Keratinocyte (primary cell): Measurements from ENCODE around the gene TUBGCP6. TPM values are rescaled to one million over a fixed set of nuclear protein-coding genes. Genes with fewer than 3 reads are reported as not detected.

Experiments
- DNase-seq: peaks from one replicate; pipeline ENCODE4 v3.0.0-alpha.2; 2011; ENCODE audit warnings: low read depth, missing footprints, low spot score
- FAIRE-seq: peaks from 2 replicates; lab custom pipeline; 2011; peaks lifted over from hg19 to GRCh38; lab: Jason Lieb, UNC
- H2AFZ ChIP-seq: 2 replicates; pipeline ENCODE4 v1.6.0; 2012; ENCODE audit warnings: low read length, control low read depth, inconsistent platforms; ENCODE audit not compliant: control insufficient read depth
- H3K27ac ChIP-seq: 2 replicates; pipeline ENCODE4 v1.5.1; 2011; ENCODE audit warnings: low read length; ENCODE audit not compliant: control insufficient read depth, insufficient read depth
- H3K27me3 ChIP-seq: 3 replicates; pipeline ENCODE4 v1.6.0; 2011; ENCODE audit warnings: low read length; ENCODE audit not compliant: control insufficient read depth, insufficient read depth; ENCODE audit errors: extremely low read depth
- H3K36me3 ChIP-seq, 2 experiments: 2 replicates in 1 of 2; 3 replicates in 1 of 2; pipeline ENCODE4 v1.5.1; 2011; ENCODE audit warnings: low read length in 2 of 2, mild to moderate bottlenecking in 1 of 2; ENCODE audit not compliant: control insufficient read depth in 2 of 2, insufficient read depth in 2 of 2; ENCODE audit errors: extremely low read depth in 1 of 2
- H3K4me1 ChIP-seq: 3 replicates; pipeline ENCODE4 v1.5.1; 2011; ENCODE audit warnings: low read length; ENCODE audit not compliant: control insufficient read depth, insufficient read depth; ENCODE audit errors: extremely low read depth
- H3K4me2 ChIP-seq: 3 replicates; pipeline ENCODE4 v1.6.0; 2011; ENCODE audit warnings: low read depth, low read length; ENCODE audit not compliant: control insufficient read depth, insufficient read depth; ENCODE audit errors: extremely low read depth
- H3K4me3 ChIP-seq, 3 experiments: fragments of 200-600 bp in 1 of 3; sonication (generic) in 1 of 3; 2 replicates in 2 of 3; 3 replicates in 1 of 3; pipeline ENCODE4 v1.5.1; 2011 to 2016; ENCODE audit warnings: low read length in 3 of 3, mild to moderate bottlenecking in 3 of 3, control low read depth in 2 of 3, inconsistent platforms in 1 of 3, low read depth in 1 of 3, mixed read lengths in 1 of 3, mixed run types in 1 of 3, moderate library complexity in 1 of 3; ENCODE audit not compliant: control insufficient read depth in 2 of 3, insufficient read depth in 2 of 3; ENCODE audit errors: extremely low read depth in 1 of 3
- H3K79me2 ChIP-seq: 2 replicates; pipeline ENCODE4 v1.6.0; 2012; ENCODE audit warnings: low read length; ENCODE audit not compliant: control insufficient read depth, insufficient read depth
- H3K9ac ChIP-seq: 3 replicates; pipeline ENCODE4 v1.6.0; 2011; ENCODE audit warnings: low read length; ENCODE audit not compliant: control insufficient read depth, insufficient read depth; ENCODE audit errors: extremely low read depth
- H3K9me1 ChIP-seq: 3 replicates; pipeline ENCODE4 v1.6.0; 2011; ENCODE audit warnings: low read length; ENCODE audit not compliant: control insufficient read depth, insufficient read depth; ENCODE audit errors: extremely low read depth
- H3K9me3 ChIP-seq: 2 replicates; pipeline ENCODE4 v1.5.1; 2012; ENCODE audit warnings: low read depth, low read length; ENCODE audit not compliant: control insufficient read depth
- H4K20me1 ChIP-seq: 3 replicates; pipeline ENCODE4 v1.6.0; 2011; ENCODE audit warnings: low read length; ENCODE audit not compliant: control insufficient read depth, insufficient read depth; ENCODE audit errors: extremely low read depth
- CTCF ChIP-seq, 3 experiments: IDR thresholded peaks in 1 of 3; conservative IDR thresholded peaks in 1 of 3; optimal IDR thresholded peaks in 1 of 3; 2 replicates in 2 of 3; 3 replicates in 1 of 3; pipeline versions ENCODE3 to v1.5.1; 2011; ENCODE audit warnings: low read length in 3 of 3, mild to moderate bottlenecking in 3 of 3, moderate library complexity in 2 of 3, control low read depth in 1 of 3, inconsistent platforms in 1 of 3; ENCODE audit not compliant: insufficient read depth in 2 of 3; ENCODE audit errors: extremely low read depth in 1 of 3
- EZH2 ChIP-seq: IDR thresholded peaks from one replicate; pipeline ENCODE4 v1.6.1; 2012; ENCODE audit warnings: inconsistent platforms, mild to moderate bottlenecking, low read length, moderate library complexity
- dilution Hi-C: fragments of 300-500 bp; cut with MboI; formaldehyde crosslinking; loops from one replicate; pipeline ENCODE4 v1.7.0; 2020; ENCODE audit warnings: low sequenced_read_pairs; ENCODE audit not compliant: extremely low pct_ligation_motif_present
- polyA plus RNA-seq, 5 experiments: library from polyadenylated mRNA; depleted of rRNA in 3 of 5; stranded (reverse) in 3 of 5; stranded (forward) in 1 of 5; unstranded in 1 of 5; fragments of >200 nt; gene quantifications; 1 replicate in 1 of 5; 2 replicates in 3 of 5; 3 replicates in 1 of 5; pipeline versions ENCODE4 v1.2.1 to v1.2.3, GENCODE V29; 2011 to 2012; ENCODE audit warnings: missing spikeins in 2 of 5, low read depth in 1 of 5, low replicate concordance in 1 of 5

The TUBGCP6 gene
- polyA plus RNA-seq, 1 donor (not counting 4 experiments of a cell fraction or from before 2014, with no cell fraction given), result 10.1 TPM

GRCh38 chr22:50178871-50179869 lies 65.7 kb downstream of the TUBGCP6 start:
- DNase-seq, result no peak
- TF ChIP-seq EZH2, result no peak
- no peak for TF ChIP-seq CTCF (optimal IDR thresholded peaks at IDR 0.05 in 1 of 3, IDR thresholded peaks at IDR 0.05 in 1 of 3, conservative IDR thresholded peaks at IDR 0.05 in 1 of 3; ENCODE audit: extremely low read depth in 1 of 3, insufficient read depth in 2 of 3, low read length in 3 of 3)
- H3K4me1 ChIP-seq, result no peaks in the 10 kb centered on the region
- H3K4me3 ChIP-seq, result no peak overlapping the region
- no peak overlapping the region for H2AFZ ChIP-seq
- no peaks in the 10 kb centered on the region for H3K36me3 ChIP-seq
- no peak overlapping the region for H3K27ac ChIP-seq
- no peak overlapping the region for H3K9ac ChIP-seq
- H3K79me2 ChIP-seq, result no peaks in the 10 kb centered on the region
- no peaks in the 10 kb centered on the region for H4K20me1 ChIP-seq
- H3K27me3 ChIP-seq, result no peaks in the 10 kb centered on the region
- no peaks in the 10 kb centered on the region for H3K9me1 ChIP-seq
- FAIRE-seq, result no peak
- H3K9me3 ChIP-seq, result no peaks in the 10 kb centered on the region
- dilution Hi-C loops, result no loop called here
- H3K4me2 ChIP-seq, result no peak overlapping the region

- no peaks in the 10 kb centered on the region for H3K9me3 ChIP-seq
- H3K79me2 ChIP-seq, result no peaks in the 10 kb centered on the region
- dilution Hi-C loops, result no loop called here
- DNase-seq (no peak), FAIRE-seq (no peak)
- H3K27ac ChIP-seq, result no peak overlapping the region
- H4K20me1 ChIP-seq, result no peaks in the 10 kb centered on the region
- no peaks in the 10 kb centered on the region for H3K4me1 ChIP-seq
- no peak overlapping the region for H3K4me2 ChIP-seq
- no peak overlapping the region for H3K9ac ChIP-seq
- no peaks in the 10 kb centered on the region for H3K9me1 ChIP-seq
- no peak overlapping the region for H2AFZ ChIP-seq
- no peaks in the 10 kb centered on the region for H3K36me3 ChIP-seq
- no peaks in the 10 kb centered on the region for H3K27me3 ChIP-seq
- TF ChIP-seq EZH2 (no peak), CTCF (optimal IDR thresholded peaks at IDR 0.05 in 1 of 3, IDR thresholded peaks at IDR 0.05 in 1 of 3, conservative IDR thresholded peaks at IDR 0.05 in 1 of 3; ENCODE audit: extremely low read depth in 1 of 3, insufficient read depth in 2 of 3, low read length in 3 of 3) (no peak)
- no peak overlapping the region for H3K4me3 ChIP-seq
Measured at GRCh38 chr22:50178471-50178864, 66.4 kb downstream of the TUBGCP6 start.
